AG20443 (cell line): Measurements from ENCODE around the gene TP53RK.
"Not testable (repeated sequence)": the region's sequence is repeated elsewhere in the genome, so short reads cannot be mapped to it uniquely, and the experiment has no call there.

Experiments used
- DNase-seq: peaks from one replicate; pipeline ENCODE4 v3.0.0; 2012; ENCODE audit warnings: low spot score, mixed read lengths

The TP53RK gene

DNA sequence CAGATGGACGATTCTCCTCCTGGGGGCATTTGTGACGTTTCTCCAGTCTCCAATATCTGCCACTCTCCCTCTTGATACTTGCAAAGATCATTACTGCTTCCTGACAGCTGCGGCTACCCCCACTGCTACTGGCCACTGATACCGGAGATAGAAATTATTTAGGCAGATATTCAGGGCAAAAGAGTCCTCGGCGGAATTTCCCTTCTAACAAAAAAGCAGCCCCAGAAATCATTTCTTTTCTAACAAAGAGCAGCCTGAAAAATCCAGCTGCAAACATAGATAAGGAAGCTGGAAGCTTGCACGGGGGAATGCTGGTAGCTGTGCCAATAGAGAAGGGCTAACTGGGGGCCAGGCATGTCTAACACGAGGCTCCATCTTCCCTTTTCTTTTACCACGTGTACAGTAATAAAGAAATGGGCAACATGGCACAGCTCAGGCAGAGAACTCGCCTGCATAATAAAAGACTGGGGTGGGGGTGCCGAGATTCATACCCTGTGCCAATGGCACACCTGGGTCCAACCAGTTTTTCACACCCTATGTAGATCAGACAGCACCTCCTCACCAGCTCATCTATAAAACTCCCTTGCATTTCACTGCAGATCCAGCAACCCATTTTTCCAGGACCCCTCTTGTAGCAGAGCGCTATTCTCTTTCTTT is 6.1 kb downstream of the TP53RK start:
- no peak for DNase-seq

DNA sequence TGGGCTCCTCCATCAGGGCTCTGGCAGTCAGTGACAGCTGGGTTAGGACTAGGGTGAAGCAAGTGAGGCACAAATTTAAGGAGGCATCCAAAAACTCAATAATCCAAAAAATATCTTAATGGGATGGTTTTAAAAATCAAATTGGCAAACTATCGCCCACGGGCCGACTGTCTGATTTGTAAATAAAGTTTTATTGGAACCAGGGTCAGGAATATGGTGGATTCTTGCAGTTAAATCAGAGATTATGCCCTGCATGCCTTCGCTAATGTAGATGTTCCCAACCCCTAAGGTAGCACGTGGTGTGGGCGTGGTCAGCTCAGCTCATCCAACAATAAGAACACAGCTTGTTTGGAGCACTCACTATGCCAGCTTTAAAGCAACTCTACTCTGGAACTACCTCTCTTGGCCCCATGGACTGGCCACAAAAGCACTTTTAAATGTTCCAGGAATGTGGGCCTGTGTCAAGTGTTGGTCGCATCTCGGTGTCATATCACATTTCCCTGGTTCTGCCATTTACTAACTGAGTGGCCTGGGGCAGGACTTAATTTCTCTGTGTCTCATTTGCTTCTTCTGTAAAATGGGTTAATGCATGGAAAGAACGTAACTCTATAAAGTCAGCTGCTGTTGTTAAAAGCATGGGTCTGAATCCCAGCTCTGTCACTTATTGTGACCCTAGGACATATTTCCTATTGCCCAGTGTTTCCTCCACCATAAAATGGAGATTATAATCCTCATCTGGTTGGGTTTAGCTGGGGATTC is 7.0 kb downstream of the TP53RK start:
- DNase-seq, result no peak

DNA sequence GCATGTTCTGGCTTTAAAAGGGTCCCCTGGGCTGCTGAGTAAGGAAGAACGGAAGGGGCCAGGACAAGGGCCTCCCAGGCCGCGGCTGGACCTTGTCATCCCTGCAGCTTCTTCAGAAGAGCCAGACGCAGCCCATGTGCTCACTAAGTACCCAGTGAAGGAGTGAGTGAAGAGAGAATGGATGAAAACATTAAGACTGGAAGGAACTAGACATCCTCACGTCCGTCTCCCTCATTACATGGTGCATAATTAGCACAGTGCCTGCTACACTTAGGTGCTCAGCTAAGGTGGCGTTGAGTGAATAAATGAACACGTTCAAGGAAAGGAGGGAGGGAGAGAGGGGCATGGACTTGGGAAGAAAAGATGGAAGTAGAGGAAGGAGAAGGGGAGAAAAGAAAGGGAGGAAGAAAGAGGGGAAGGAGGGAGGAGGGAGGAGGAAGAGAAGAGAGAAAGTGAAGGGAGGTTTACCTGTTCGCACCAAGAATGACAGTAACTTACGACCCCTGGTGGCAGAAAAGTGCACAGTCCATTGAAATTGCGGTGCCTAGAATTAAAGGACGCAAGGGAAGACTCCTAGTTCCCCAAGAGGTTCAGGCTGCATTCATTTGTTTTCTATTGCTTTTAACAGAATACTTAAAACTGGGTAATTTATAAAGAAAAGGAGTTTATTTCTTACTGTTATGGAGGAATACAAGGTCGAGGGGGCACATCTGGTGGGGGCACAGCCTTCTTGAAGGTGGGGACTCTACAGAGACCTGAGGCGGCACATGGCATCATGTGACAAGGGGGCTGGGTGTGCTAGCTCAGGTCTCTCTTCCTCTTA is 8.0 kb downstream of the TP53RK start:
- DNase-seq, result peak; percentile 60

DNA sequence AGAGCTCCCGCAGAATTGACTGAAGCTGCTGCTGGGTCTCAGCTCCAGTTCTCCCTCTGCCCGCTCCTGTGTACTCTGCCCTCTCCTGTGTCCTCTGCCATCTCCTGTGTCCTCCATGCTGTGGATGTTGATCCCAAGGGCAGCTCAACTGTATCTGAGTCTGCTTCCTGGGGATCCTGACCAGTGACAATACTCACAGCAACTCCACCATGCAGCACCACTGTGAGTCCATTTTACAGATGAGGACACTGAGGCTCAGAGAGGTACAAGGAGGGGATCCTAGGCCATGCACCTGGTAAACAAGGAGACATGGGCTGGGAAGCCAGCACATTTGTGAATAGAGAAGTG is 8.6 kb downstream of the TP53RK start:
- DNase-seq, result no peak

DNA sequence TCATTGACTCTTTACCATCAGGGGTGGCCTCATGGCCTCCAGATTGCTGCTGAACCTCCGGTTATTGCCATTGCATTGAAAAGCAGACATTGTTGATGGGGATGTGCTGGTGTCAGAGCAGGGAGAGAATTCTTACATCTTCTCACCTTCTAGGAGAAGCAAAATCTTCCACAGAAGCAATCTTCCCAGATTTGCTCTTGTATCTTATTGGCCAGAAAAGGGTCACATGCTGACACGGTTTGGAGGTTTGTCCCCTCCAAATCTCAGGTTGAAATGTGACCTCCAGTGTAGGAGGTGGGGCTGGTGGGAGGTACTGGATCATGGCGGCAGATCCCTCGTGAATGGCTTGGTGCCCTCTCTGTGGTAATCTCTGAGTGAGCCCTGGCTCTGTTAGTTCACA is 10.7 kb downstream of the TP53RK start:
- no peak for DNase-seq

DNA sequence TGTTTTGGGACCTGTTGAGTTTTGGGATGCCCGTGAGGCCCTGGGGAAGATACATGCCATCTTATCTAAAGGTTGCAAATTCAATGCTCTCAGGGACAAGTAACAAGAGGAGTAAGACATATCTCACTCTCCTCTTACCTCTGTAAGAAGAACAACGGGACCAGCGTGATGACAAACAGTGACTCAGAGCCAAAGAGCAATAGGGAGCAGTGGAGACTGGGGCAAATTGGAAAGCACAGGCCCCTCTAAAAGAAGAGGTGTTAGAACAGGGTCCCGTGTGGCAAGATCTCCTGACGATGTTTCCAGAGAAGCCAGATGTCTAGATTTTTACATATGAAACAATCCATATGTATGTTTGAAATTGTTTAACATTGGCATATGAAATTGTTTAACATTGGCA is 11.6 kb downstream of the TP53RK start:
- DNase-seq, result no peak

DNA sequence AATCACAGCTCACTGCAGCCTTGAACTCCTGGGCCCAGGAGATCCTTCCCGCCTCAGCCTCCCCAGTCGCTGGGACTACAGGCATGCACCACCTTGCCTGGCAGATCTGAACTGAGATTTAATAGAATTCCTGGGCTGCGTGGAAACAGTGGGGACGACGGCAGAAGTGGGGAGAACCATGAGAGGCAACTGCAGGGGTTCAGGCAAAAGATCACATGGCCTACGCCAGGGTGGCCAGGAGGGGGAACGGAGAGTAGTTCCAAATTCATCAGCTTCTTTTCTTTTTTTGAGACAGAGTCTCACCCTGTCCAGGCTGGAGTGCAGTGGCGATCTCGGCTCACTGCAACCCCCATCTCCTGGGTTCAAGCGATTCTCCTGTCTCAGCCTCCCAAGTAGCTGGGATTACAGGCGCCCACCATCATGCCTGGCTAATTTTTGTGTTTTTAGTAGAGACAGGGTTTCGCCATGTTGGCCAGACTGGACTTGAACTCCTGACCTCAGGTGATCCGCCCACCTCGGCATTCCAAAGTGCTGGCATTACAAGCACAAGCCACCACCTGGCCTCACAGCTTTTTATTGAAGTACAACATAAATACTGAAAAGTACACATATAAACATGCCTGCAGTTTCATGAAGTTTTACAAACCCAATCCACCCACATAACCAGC is 12.5 kb downstream of the TP53RK start:
- not testable (repeated sequence) for DNase-seq

DNA sequence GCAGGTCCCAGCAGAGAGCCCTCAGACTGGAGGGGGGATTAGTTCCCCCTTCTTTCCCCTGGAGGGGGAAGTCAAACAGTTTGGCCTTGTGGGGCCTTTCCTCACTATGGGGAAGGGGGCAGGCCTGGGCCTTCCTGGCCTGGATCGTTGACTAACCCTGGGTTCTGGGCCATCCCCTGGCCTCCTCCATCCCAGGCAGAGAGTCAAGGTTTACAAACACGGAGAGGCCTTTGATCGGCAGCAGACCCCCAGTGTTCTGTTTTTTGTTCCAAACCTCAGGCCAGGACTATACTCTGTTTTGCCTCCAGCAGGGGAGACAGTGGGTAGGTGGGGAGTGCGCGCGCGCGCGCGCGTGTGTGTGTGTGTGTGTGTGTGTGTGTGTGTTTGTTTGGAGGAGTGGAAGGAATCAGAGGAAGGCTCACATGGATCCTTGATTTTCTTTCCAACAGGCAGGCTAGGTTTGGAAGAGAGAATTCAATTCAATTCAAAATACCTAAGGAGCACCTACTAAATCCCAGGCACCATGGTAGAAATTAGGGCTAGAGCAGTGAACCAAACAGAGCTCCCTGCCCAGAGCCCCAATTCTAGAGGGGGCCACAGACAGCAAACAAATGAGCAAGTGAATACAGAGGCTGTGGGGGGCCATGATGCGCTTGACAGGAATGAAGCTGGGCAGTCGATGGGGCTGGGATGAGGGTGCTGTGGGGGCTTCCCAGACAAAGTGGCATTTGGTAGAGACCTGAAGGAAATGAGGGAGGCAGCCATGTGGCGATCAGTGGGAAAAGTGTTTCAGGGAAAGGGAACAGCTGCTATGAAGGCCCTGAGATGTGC is 14.8 kb downstream of the TP53RK start:
- DNase-seq, result no peak

DNA sequence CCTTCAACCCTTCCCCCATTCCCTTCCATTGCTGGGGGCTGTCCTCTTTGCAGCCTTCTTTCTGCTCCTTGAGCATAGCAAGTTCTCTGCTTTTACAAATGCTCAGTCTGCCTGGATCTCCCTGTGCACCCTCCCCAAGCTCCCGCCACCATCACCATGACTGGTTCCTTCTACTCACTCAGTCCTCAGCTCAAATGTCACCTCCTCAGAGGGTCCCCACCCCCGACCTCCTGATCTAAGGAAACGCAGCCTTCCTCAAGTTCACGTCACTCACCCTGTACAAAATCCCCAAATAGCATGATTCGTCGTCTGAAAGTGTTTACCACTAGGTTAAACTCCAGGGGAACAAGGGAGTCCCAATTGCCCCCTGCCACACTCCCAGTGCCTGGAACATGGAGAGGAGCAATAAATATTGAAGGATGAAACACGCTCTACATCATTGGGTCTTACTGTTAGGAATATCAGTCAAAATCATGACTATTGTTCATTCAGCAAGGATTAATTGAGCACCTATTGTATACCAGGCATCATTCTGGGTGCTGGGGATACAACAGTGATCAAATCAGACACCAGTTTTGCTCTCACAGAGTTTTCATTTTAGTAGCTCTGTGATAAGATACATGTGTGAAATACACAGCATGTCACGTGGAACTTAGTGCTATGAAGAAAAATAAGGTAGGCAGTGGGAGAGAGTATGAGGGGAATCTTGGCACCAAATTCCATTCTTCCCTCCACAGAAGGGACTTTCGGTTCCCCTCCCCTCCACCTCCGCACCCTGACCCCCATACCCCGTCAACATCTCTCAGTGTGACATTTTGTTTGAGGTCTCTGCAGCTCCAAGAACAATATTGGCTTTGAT is 15.6 kb downstream of the TP53RK start:
- DNase-seq, result no peak

DNA sequence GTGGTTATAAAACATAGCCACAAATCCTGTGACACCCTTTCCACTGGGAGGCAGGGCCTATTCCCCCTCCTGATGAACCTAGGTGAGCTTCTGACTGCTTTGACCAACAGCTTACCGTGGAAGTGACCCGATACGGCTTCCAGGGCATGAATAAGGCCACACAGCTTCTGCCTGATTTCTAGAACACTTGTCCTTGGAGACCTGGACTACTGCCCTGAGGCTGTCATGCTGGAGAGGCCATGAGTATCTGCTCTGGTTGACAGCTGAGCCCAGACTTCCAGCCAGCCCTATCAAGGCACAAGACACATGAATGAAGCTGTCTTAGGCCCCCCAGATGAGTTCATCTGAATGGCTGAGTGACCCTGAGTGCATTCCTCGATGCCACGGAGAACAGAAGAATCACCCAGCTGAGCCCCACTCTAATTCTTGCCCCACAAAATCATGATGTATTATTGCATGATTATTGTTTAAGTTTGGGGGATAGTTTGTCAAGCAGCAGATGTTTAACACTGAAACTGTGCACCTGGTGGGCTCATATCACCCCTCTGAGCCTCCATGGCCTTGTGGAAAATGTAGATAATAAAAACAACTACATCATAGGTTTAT is 16.6 kb downstream of the TP53RK start:
- no peak for DNase-seq

DNA sequence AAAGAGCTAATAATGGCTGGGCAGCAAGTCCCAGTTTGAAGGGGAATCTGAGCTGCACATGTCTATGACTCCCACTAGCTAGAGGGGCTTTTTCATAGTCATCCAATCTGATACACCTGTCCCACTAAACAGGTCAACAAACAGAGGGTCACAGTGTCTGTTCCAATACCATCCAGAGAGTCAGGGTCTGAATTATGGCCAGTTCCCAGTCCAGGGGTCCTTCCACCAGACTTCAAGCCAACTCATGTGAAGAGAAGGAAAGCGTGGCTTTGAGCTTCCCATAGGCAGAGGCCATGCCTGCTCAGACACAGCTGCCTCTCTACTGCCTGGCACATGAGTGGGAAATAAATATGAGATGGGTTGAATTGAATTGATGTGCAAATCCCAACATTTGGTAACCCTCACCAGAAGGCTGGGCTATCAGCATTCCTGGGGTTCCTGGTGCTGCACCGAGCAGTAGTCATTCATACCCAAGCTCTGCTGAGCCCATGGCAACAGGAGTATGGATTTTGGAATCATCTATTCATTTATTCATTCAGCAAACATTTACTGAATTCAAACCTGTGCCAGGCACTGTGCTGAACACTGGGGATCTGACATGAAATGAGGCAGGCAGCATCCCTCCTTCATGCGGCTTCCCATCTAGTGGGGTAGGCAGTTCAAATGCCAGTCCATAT is 17.2 kb downstream of the TP53RK start:
- no peak for DNase-seq

DNA sequence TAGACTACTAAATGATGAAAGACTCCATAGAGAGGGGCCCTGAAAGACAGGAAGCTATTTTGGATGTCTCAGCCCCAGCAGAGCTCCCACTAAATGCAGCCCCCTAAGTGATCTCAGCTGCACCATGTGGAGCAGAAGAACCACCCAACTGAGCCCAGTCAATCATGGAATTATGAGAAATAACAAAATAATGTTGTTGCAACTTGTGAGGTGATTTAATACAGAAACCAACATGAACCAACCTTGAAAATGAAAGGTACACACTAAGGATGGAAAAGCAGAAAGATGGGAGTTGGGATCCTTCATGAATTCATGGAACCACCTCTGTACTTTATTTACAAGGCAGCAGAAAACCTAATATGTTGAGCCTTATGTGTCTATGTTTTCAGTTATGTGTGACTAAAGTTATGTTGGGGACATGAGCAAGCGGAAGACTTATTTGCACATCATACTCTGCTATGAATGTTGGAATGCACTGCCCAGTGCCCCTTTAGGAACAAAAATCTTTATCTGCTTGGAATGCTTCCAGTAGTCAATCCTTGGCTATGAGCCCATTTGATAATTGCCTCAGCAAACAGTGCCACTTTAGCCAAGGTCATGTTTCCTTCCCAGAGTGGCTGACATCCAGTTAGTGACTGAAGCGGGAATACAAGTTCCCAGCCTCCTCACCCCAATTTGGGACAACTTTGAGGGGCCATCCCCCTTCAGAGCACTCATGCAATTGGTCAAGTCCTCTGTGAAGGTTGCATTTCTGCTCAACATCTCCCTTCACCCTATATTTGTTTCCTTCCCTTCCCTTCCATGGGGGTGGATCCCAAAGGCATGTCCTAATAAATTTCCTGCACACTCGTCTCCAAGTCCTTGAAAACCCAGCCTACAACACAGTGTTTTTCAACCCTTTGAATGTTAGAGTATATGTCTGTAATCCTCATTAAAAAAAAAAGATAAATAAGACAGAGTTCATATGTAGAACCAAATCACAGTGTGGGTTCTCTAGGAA is 18.4 kb downstream of the TP53RK start:
- DNase-seq, result no peak

DNA sequence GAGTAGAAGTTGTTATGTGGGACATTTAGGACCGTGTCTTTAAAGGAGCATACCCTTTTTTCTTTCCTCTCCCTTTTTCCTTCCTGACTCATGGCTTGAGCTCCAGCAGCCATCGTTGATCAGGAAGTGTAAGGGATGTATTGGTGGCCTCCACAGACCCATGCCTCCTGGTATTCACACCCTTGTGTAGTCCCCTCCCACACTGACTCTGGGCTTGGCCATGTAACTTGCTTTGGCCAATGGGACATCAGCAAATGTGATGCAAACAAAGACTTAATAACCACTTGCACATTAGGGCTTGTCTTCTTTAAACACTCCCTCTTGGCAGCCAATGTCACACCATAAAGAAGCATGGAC is 19.0 kb downstream of the TP53RK start:
- no peak for DNase-seq

DNA sequence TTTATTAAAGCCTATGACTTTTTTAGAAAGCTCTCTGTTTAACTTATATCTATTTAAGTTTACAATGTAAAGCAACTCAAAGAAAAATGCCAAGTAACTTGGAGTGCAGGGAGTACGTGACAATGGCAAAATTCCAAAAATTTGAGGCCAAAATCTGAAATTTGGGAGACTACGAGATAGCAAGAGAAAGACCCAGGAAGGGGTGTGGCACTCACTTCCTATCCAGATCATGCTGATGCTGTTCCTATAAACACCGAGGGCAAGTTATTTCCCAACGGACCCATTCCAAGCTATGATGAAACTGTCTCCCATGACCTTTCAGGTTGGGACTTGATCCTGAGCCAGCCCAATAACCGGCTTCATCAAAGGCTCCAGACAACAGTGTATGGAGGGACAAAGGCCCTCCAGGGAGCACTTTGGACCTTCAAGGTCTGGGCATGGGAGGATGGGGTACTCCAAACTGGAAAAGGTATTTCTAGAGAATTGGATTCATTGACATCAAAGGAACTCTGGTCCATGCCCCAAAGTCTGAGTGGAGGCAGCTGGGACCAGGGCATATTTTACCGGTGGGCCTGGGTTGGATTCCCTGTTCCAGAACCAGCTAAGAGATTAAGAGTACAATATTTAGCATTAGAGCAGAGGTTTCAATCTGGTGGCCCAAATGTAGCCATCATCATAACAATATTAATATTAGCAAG is 22.3 kb downstream of the TP53RK start:
- DNase-seq, result no peak

DNA sequence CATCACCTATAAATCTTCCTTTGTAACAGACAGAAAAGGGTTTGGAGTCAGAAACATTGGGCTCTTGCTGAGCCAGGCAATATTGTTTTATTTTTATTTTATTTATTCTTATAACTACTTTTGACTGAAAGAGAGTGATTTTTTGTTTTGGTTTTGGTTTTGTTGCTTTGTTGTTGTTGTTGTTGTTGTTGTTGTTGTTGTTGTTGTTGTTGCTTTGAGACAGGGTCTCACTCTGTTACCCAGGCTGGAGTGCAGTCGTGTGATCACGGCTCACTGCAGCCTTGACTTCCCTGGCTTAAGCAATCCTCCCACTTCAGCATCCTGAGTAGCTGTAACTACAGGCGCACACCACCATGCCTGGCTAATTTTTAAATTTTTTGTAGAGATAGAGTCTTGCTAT is 22.9 kb downstream of the TP53RK start:
- DNase-seq, result no peak

DNA sequence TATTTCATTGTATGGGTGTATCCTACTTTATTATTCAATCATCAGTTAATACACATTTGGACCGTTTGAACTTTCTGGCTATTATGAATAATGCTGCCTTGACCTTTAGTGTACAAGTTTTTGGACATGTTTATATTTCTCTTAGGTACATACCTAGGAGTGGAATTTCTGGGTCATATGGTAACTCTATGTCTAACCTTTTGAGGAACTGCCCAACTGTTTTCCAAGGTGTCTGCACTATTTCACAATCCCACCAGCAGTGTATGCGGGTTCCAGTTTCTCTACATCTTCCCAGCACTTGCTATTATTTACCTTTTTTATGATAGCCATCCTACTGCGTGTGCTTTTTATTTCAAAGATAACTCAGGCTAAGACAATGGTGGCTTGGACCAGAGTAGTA is 23.6 kb downstream of the TP53RK start:
- no peak for DNase-seq

DNA sequence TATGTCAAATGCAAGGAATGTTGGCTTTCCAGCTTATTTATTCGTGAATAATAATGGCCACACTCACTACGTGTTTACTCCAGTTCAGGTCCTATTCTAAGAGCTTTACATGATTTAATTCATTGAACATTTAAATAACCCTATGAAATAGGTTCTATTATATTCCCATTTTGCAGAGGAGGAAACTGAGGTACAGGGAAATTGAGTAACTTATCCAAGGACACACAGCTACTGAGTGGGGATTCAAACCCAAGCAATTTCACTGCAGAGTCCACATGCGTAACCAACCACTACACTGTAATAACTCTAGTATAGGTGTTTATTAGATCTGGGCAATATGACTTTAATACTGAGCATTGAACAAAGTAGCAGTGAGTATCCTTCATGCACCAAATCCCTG is 25.7 kb downstream of the TP53RK start:
- DNase-seq, result no peak

DNA sequence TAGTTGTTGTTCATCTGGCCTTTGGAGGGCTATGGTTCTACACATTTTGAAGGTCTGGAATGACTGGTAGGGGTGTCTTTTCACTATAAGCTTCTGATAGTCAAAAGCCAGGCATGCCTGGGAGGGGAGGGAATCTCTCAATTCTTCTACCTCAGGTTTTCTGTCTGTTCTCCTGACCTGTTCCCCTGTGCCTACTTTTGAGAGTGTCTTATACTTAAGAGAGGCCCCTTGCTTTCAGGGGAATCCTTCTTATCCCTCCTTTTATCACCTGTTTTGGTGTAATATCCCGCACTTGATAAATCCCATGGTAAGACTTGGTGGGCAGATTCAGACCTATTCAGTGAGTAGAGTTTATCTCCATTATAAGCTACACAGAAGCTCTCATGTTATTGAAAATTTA is 27.6 kb downstream of the TP53RK start:
- no peak for DNase-seq
